Common myeloid progenitor, CD34-positive (primary cell): ENCODE data around the gene RBKS.
"Not testable (repeated sequence)": the region's sequence is repeated elsewhere in the genome, so short reads cannot be mapped to it uniquely, and the experiment has no call there.

ENCODE experiments used
- CTCF ChIA-PET: fragments of 350-600 bp; sonication (Branson Sonifier 250); formaldehyde crosslinking; loops from one replicate; lab custom pipeline; 2021; ENCODE audit warnings: antibody characterized with exemption; lab: Charles Lee
- POLR2A ChIA-PET: fragments of 350-600 bp; sonication (Branson Sonifier 250); formaldehyde crosslinking; loops from one replicate; lab custom pipeline; 2021; ENCODE audit warnings: antibody characterized with exemption; lab: Charles Lee
- DNase-seq, 3 donors: peaks; one replicate each; pipeline versions ENCODE4 v3.0.0 to v3.0.0-alpha.2; 2013
- H3K27ac ChIP-seq, 2 experiments: 1 replicate in 1 of 2; 2 replicates in 1 of 2; pipeline ENCODE4 v1.7.0; 2013; ENCODE audit warnings: inconsistent platforms in 2 of 2, low read length in 2 of 2, mild to moderate bottlenecking in 2 of 2, low read depth in 1 of 2, moderate library complexity in 1 of 2; ENCODE audit not compliant: severe bottlenecking in 2 of 2, insufficient read depth in 1 of 2, poor library complexity in 1 of 2
- H3K27me3 ChIP-seq, 5 experiments: replicated peaks in 2 of 5; 1 replicate in 3 of 5; 2 replicates in 2 of 5; pipeline versions ENCODE4 v1.6.1 to v1.7.0; 2013; ENCODE audit warnings: low read length in 4 of 5, mild to moderate bottlenecking in 2 of 5, moderate library complexity in 2 of 5, inconsistent platforms in 1 of 5; ENCODE audit not compliant: insufficient read depth in 5 of 5, control insufficient read depth in 4 of 5
- H3K36me3 ChIP-seq, 4 experiments: 1 replicate in 2 of 4; 2 replicates in 2 of 4; pipeline versions ENCODE4 v1.6.1 to v1.7.0; 2013; ENCODE audit warnings: low read length in 3 of 4, control low read depth in 1 of 4, mild to moderate bottlenecking in 1 of 4; ENCODE audit not compliant: control insufficient read depth in 4 of 4, insufficient read depth in 4 of 4
- H3K4me1 ChIP-seq, 4 experiments: 1 replicate in 3 of 4; 2 replicates in 1 of 4; pipeline versions ENCODE4 v1.6.1 to v1.7.1; 2013; ENCODE audit warnings: low read length in 3 of 4, mild to moderate bottlenecking in 3 of 4, control low read depth in 1 of 4, inconsistent platforms in 1 of 4, moderate library complexity in 1 of 4; ENCODE audit not compliant: control insufficient read depth in 4 of 4, insufficient read depth in 4 of 4; ENCODE audit errors: control extremely low read depth in 1 of 4
- H3K4me3 ChIP-seq, 7 experiments: 1 replicate in 4 of 7; 2 replicates in 3 of 7; pipeline versions ENCODE4 v1.5.1 to v1.7.0; 2013; ENCODE audit warnings: mild to moderate bottlenecking in 7 of 7, low read length in 6 of 7, moderate library complexity in 6 of 7, inconsistent platforms in 2 of 7, low read depth in 2 of 7, control low read depth in 1 of 7; ENCODE audit not compliant: insufficient read depth in 4 of 7, control insufficient read depth in 1 of 7; ENCODE audit errors: extremely low read depth in 1 of 7
- H3K9me3 ChIP-seq, 5 experiments: 1 replicate in 4 of 5; 2 replicates in 1 of 5; pipeline versions ENCODE4 v1.6.1 to v1.7.1; 2013; ENCODE audit warnings: low read length in 4 of 5, mild to moderate bottlenecking in 2 of 5, inconsistent platforms in 1 of 5, low read depth in 1 of 5, moderate library complexity in 1 of 5; ENCODE audit not compliant: control insufficient read depth in 4 of 5, insufficient read depth in 2 of 5; ENCODE audit errors: control extremely low read depth in 1 of 5
- WGBS: methylation state at CpG from one replicate; pipeline ENCODE4 v1.1.5; 2013; ENCODE audit not compliant: insufficient coverage; 5-methylcytosine and 5-hydroxymethylcytosine counted together

Gene RBKS

GRCh38 chr2:27887830-27888229, 2.4 kb downstream of the RBKS start:
- H3K4me3 ChIP-seq: no peak overlapping the region
- no CpG with 5 or more reads among the region's 3 CpGs for WGBS
- H3K36me3 ChIP-seq: no peaks in the 10 kb centered on the region
- ChIA-PET POLR2A (no interaction called here), CTCF (interaction anchor here (0.6 kb wide), 1 partner anchor 604 kb away, joined by 4 read pairs; no protein-coding TSS in a partner anchor)
- no peak for DNase-seq
- peaks cover 6 to 31% (median 24%) of the 10 kb centered on the region in 4 experiments for H3K4me1 ChIP-seq
- H3K9me3 ChIP-seq: no peaks in the 10 kb centered on the region
- no peak overlapping the region for H3K27ac ChIP-seq
- H3K27me3 ChIP-seq: no peaks in the 10 kb centered on the region

- WGBS: 100% methylated on average over 1 of the region's 2 CpGs
- Histone ChIP-seq H3K36me3 (no peaks in the 10 kb centered on the region), H3K27me3 (no peaks in the 10 kb centered on the region), H3K27ac (no peak overlapping the region), H3K9me3 (peaks cover 0 to 2% (median 0%) of the 10 kb centered on the region in 5 experiments), H3K4me3 (no peak overlapping the region), H3K4me1 (peaks cover 6 to 25% (median 23%) of the 10 kb centered on the region in 4 experiments)
- no peak for DNase-seq
- ChIA-PET CTCF (no interaction called here), POLR2A (no interaction called here)
Measured at GRCh38 chr2:27887111-27887510, 3.1 kb downstream of the RBKS start.

- H3K9me3 ChIP-seq: peaks cover 0 to 2% (median 0%) of the 10 kb centered on the region in 5 experiments
- no peaks in the 10 kb centered on the region for H3K27me3 ChIP-seq
- ChIA-PET POLR2A (no interaction called here), CTCF (no interaction called here)
- DNase-seq: no peak
- 100% methylated on average over 1 of the region's 6 CpGs for WGBS
- H3K27ac ChIP-seq: no peak overlapping the region
- no peaks in the 10 kb centered on the region for H3K36me3 ChIP-seq
- H3K4me1 ChIP-seq: peaks cover 0 to 19% (median 17%) of the 10 kb centered on the region in 4 experiments
- no peak overlapping the region for H3K4me3 ChIP-seq
Measured at GRCh38 chr2:27886322-27886721, 3.9 kb downstream of the RBKS start.

GRCh38 chr2:27885661-27886060, 4.5 kb downstream of the RBKS start:
- no peaks in the 10 kb centered on the region for H3K36me3 ChIP-seq
- ChIA-PET CTCF (no interaction called here), POLR2A (no interaction called here)
- no peak overlapping the region for H3K27ac ChIP-seq
- WGBS: no CpG with 5 or more reads among the region's 1 CpG
- H3K4me3 ChIP-seq: no peak overlapping the region
- no peaks in the 10 kb centered on the region for H3K27me3 ChIP-seq
- peaks cover 0 to 17% (median 12%) of the 10 kb centered on the region in 4 experiments for H3K4me1 ChIP-seq
- no peak for DNase-seq
- H3K9me3 ChIP-seq: peaks cover 0 to 2% (median 0%) of the 10 kb centered on the region in 5 experiments

- Histone ChIP-seq H3K4me3 (no peak overlapping the region), H3K27ac (no peak overlapping the region), H3K36me3 (no peaks in the 10 kb centered on the region), H3K9me3 (peaks cover 0 to 2% (median 0%) of the 10 kb centered on the region in 5 experiments), H3K27me3 (no peaks in the 10 kb centered on the region), H3K4me1 (peaks cover 0 to 17% (median 11%) of the 10 kb centered on the region in 4 experiments)
- ChIA-PET CTCF (no interaction called here), POLR2A (no interaction called here)
- DNase-seq: no peak
- 100% methylated on average over 1 of the region's 1 CpG for WGBS
Measured at GRCh38 chr2:27885234-27885633, 5.0 kb downstream of the RBKS start.

- CTCF ChIA-PET: no interaction called here
- DNase-seq: peak in 2 of 3 donors; percentile 28 to 49
- H3K27me3 ChIP-seq: no peaks in the 10 kb centered on the region
- H3K9me3 ChIP-seq: peaks cover 0 to 2% (median 0%) of the 10 kb centered on the region in 5 experiments
- H3K36me3 ChIP-seq: no peaks in the 10 kb centered on the region
- POLR2A ChIA-PET: no interaction called here
- H3K27ac ChIP-seq: no peak overlapping the region
- peaks cover 0 to 12% (median 5%) of the 10 kb centered on the region in 4 experiments for H3K4me1 ChIP-seq
- no CpG with 5 or more reads among the region's 2 CpGs for WGBS
- H3K4me3 ChIP-seq: no peak overlapping the region
Measured at GRCh38 chr2:27884601-27885000, 5.6 kb downstream of the RBKS start.

- H3K4me3 ChIP-seq, DNase-seq, H3K4me1 ChIP-seq, POLR2A ChIA-PET, H3K36me3 ChIP-seq, H3K9me3 ChIP-seq, H3K27ac ChIP-seq, H3K27me3 ChIP-seq: not testable (repeated sequence)
- no CpG with 5 or more reads among the region's 1 CpG for WGBS
- CTCF ChIA-PET: interaction anchor here (1.0 kb wide), 1 partner anchor 156 kb away, joined by 3 read pairs; no protein-coding TSS in a partner anchor
Measured at GRCh38 chr2:27882584-27882922, 7.6 kb downstream of the RBKS start.
